Kidney epithelial cell (primary cell): ENCODE measurements around the gene NCAPH2. TPM values are rescaled to one million over a fixed set of nuclear protein-coding genes. Genes with fewer than 3 reads are reported as not detected.

Source experiments
- DNase-seq: peaks from one replicate; pipeline ENCODE4 v3.0.0-alpha.2; 2010; ENCODE audit warnings: low read depth
- H3K27me3 ChIP-seq: 2 replicates; pipeline ENCODE4 v1.6.0; 2011; ENCODE audit warnings: low read length; ENCODE audit not compliant: control insufficient read depth, insufficient read depth
- H3K36me3 ChIP-seq: 2 replicates; pipeline ENCODE4 v1.5.1; 2011; ENCODE audit warnings: low read length; ENCODE audit not compliant: control insufficient read depth, insufficient read depth
- H3K4me3 ChIP-seq: 2 replicates; pipeline ENCODE4 v1.5.1; 2011; ENCODE audit warnings: low read depth, mild to moderate bottlenecking, control low read depth, low read length
- total RNA-seq: library from RNA; depleted of rRNA; stranded (reverse); fragments of >200 nt; gene quantifications from 2 replicates; pipeline ENCODE4 v1.2.3, GENCODE V29; 2015
- TF ChIP-seq, protein P1 (sequence below): IDR thresholded peaks from 2 replicates; pipeline ENCODE4 v1.5.1; 2011; ENCODE audit warnings: mild to moderate bottlenecking, moderate library complexity, low read length, control low read depth, inconsistent platforms; ENCODE audit not compliant: insufficient read depth, poor library complexity, severe bottlenecking

NCAPH2 gene
- total RNA-seq, 1 donor from 2014 or later: 50.2 TPM

DNA sequence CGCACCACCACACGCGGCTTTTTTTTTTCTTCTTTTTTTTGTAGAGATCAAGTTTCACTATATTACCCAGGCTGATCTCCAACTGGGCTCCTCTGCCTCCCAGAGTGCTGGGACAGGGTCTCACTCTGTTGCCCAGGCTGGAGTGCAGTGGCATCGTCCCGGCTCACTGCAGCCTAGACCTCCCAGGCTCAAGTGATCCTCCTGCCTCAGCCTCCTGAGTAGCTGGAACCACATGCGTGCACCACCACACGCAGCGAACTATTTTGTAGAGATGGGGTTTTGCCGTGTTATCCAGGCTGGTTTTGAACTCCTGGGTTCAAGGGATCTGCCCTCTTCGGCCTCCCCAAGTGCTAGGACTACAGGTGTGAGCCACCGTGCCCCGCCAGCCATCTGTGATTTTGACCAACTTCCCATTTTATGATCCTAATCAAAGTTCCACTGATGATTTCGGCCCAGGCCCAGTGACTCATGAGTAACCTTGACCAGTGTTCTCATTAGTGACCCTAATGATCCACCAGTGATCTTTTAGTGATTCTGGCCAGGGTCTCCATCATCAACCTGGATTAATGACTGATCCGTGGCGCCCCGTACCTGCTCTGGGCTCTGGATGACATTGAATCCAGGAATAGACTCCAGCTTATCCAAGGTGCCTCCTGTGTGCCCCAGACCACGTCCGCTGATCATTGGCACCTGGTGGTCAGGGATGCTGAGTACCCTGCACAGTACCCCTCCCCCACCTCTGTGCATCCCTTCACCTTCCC, 20.1 kb downstream of the NCAPH2 start:
- TF ChIP-seq, protein P1, sequence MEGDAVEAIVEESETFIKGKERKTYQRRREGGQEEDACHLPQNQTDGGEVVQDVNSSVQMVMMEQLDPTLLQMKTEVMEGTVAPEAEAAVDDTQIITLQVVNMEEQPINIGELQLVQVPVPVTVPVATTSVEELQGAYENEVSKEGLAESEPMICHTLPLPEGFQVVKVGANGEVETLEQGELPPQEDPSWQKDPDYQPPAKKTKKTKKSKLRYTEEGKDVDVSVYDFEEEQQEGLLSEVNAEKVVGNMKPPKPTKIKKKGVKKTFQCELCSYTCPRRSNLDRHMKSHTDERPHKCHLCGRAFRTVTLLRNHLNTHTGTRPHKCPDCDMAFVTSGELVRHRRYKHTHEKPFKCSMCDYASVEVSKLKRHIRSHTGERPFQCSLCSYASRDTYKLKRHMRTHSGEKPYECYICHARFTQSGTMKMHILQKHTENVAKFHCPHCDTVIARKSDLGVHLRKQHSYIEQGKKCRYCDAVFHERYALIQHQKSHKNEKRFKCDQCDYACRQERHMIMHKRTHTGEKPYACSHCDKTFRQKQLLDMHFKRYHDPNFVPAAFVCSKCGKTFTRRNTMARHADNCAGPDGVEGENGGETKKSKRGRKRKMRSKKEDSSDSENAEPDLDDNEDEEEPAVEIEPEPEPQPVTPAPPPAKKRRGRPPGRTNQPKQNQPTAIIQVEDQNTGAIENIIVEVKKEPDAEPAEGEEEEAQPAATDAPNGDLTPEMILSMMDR: no peak
- no peak overlapping the region for H3K4me3 ChIP-seq
- H3K36me3 ChIP-seq: peaks cover 2% of the 10 kb centered on the region
- H3K27me3 ChIP-seq: peaks cover 15% of the 10 kb centered on the region
- DNase-seq: no peak

GRCh38 chr22:50528682-50529415, 20.8 kb downstream of the NCAPH2 start:
- Histone ChIP-seq H3K4me3 (no peak overlapping the region), H3K27me3 (peaks cover 15% of the 10 kb centered on the region), H3K36me3 (no peaks in the 10 kb centered on the region)
- DNase-seq: no peak
- TF ChIP-seq, protein P1: no peak

GRCh38 chr22:50529416-50529896, 21.4 kb downstream of the NCAPH2 start:
- no peak for DNase-seq
- H3K27me3 ChIP-seq: peaks cover 15% of the 10 kb centered on the region
- H3K36me3 ChIP-seq: no peaks in the 10 kb centered on the region
- H3K4me3 ChIP-seq: peak overlapping the region; percentile 22
- TF ChIP-seq, protein P1: no peak

GRCh38 chr22:50529897-50530579, 22.0 kb downstream of the NCAPH2 start, which contains the start of gene TYMP:
TYMP (minus strand) TSS chr22:50530012; CDS start chr22:50529709, 303 bp downstream.
- Histone ChIP-seq H3K4me3 (peak within 1 kb of the TSS; percentile 47), H3K36me3 (no peaks in the 10 kb centered on the region), H3K27me3 (peaks cover 15% of the 10 kb centered on the region)
- no peak for DNase-seq
- TF ChIP-seq, protein P1: no peak

DNA sequence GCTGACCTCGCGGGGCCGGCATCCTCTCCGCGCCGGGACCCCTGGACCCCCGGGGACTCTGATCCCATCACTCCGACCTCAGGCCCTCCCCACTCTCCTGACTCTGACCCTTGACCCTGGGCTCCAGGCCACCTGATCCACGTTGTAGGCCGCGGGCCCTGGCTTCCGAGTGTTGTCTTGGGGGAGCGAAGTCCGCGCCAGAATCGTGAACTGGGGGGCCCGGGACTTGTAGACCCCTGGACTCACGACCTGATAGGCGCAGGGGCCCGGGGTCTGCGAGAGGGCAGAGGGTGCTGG, 22.5 kb downstream of the NCAPH2 start:
- peak overlapping the region; percentile 47 for H3K4me3 ChIP-seq
- no peak for DNase-seq
- TF ChIP-seq, protein P1: no peak

More for the DNA sequence above, 22.5 kb downstream of the NCAPH2 start:
- Histone ChIP-seq H3K36me3 (no peaks in the 10 kb centered on the region), H3K27me3 (peaks cover 15% of the 10 kb centered on the region)
